ENCODE data around the gene HP1BP3. TPM values are rescaled to one million over a fixed set of nuclear protein-coding genes. Genes with fewer than 3 reads are reported as not detected.

Gene HP1BP3
- total RNA-seq, 4 donors from 2014 or later = 73.9 to 121 (median 108) TPM

DNA sequence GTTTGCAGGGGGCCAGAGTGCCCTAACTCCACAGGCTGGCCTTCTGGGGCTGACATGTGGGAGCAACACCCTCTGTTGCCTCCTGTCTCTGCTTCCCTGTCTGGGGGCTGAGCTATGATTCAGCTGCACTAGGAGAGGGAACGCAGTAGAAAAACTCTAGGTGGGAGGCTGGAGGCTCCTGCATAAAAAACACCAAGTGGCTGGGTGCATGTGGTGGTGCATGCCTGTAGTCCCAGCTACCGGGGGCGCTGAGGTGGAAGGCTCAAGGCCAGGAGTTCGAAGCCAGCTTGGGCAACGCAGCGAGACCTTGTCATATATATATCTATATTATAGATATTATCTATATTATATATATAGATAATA lies 74.9 kb downstream of the HP1BP3 start:
- Histone ChIP-seq H3K36me3 (no peaks in the 10 kb centered on the region), H3K4me1 (no peaks in the 10 kb centered on the region), H3K27me3 (peaks cover 5 to 20% (median 11%) of the 10 kb centered on the region in 3 donors), H3K27ac (no peak overlapping the region), H3K9me3 (no peaks in the 10 kb centered on the region), H3K4me3 (no peak overlapping the region)
- intact Hi-C loops (cut with DNase I; ENCODE audit: low total_unique reads) = no loop called here
- ATAC-seq = no peak
- DNase-seq = no peak
- no peak for TF ChIP-seq CTCF (IDR thresholded peaks at IDR 0.05 in 4 of 5, conservative IDR thresholded peaks at IDR 0.05 in 1 of 5)
- TF ChIP-seq POLR2A (IDR thresholded peaks at IDR 0.05) = no peak
- in situ Hi-C loops (cut with MboI; ENCODE audit: low sequenced_read_pairs in 4 of 4) = loop anchor here in 1 of 4 donors (25.0 kb wide), 1 partner anchor 650 kb away; no protein-coding TSS in a partner anchor

DNA sequence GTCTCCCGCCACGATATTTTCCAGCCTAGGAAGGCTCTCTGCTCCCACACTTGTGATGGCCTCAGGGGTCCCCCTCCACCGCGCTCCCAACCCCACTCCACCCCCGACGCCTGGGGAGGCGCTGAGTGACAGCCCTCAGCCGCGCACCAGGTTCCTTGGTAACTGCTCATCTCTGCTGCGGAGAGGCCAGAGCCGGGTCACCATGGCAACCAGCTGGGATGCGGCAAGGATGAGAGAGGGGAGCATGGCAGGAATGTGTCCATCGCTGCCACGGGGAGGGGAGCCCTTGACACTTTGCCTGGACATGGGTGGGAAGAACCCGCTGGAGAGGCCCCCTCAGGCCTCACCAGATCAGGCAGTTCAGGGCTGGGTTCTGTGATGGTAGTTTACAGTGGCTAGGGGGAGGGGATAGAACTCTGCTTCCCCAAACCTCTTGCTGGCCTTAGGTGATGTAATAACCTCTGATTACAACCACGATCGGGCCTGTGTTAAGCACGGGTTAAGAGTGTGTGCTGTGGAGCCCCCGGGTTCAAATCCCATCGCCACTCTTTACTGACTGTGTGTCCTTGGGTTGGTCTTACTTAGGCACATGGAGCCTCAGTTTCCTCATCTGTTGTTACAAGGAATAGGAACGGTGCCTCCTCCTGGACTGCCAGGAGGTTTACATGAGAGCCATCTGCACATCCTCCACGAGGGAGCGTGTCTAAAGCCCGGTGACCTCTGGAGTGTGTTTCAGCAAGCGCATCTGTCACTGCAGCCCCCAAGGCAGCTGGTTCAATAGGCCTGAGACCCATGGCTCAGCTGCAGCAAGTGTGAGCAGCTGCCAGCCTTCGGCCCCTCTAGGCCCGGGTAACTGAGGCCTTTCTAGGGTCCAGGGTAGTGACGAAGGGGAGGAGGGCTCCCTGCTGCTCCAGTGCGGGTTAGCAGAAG lies 75.6 kb downstream of the HP1BP3 start:
- H3K36me3 ChIP-seq = no peaks in the 10 kb centered on the region
- no peak for ATAC-seq
- no peak overlapping the region for H3K4me3 ChIP-seq
- intact Hi-C loops (cut with DNase I; ENCODE audit: low total_unique reads) = no loop called here
- no peaks in the 10 kb centered on the region for H3K4me1 ChIP-seq
- peaks cover 0 to 14% (median 5%) of the 10 kb centered on the region in 3 donors for H3K27me3 ChIP-seq
- no peak overlapping the region for H3K27ac ChIP-seq
- TF ChIP-seq POLR2A (IDR thresholded peaks at IDR 0.05) = no peak
- TF ChIP-seq CTCF (IDR thresholded peaks at IDR 0.05 in 4 of 5, conservative IDR thresholded peaks at IDR 0.05 in 1 of 5) = no peak
- H3K9me3 ChIP-seq = no peaks in the 10 kb centered on the region
- no peak for DNase-seq
- in situ Hi-C loops (cut with MboI; ENCODE audit: low sequenced_read_pairs in 4 of 4) = loop anchor here in 1 of 4 donors (25.0 kb wide), 1 partner anchor 651 kb away; no protein-coding TSS in a partner anchor

- DNase-seq = no peak
- no peak for ATAC-seq
Measured at GRCh38 chr1:20710469-20711284, 76.4 kb downstream of the HP1BP3 start.

DNA sequence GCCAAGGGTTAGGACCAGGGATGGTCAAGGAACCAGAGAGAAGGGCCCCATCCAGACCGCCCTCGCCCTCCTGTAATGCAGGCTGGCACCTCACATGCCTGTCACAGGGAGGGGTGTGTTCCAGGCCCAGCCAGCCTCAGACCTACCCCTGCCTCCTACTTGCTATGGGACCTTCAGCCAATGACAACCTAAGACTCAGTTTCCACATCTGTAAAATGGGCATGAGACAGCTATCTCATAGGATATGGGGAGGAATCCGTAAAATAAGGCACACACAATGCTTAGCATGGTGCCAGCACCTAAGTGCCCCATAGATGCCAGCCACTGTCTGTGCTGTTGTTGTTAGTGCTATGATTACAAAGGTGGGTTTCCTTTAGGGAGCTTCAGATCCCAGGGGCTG lies 77.2 kb downstream of the HP1BP3 start:
- TF ChIP-seq POLR2A (IDR thresholded peaks at IDR 0.05) (no peak), CTCF (IDR thresholded peaks at IDR 0.05 in 4 of 5, conservative IDR thresholded peaks at IDR 0.05 in 1 of 5) (no peak)
- no peaks in the 10 kb centered on the region for H3K36me3 ChIP-seq
- DNase-seq = no peak
- no peaks in the 10 kb centered on the region for H3K9me3 ChIP-seq
- intact Hi-C loops (cut with DNase I; ENCODE audit: low total_unique reads) (no loop called here), in situ Hi-C loops (cut with MboI; ENCODE audit: low sequenced_read_pairs in 4 of 4) (loop anchor here in 1 of 4 donors (25.0 kb wide), 1 partner anchor 652 kb away; no protein-coding TSS in a partner anchor)
- H3K4me3 ChIP-seq = no peak overlapping the region
- H3K4me1 ChIP-seq = no peaks in the 10 kb centered on the region
- no peak for ATAC-seq
- no peaks in the 10 kb centered on the region for H3K27me3 ChIP-seq
- no peak overlapping the region for H3K27ac ChIP-seq

More at GRCh38 chr1:20710469-20711284, 76.4 kb downstream of the HP1BP3 start:
- Histone ChIP-seq H3K27ac (no peak overlapping the region), H3K27me3 (peaks cover 0 to 5% (median 0%) of the 10 kb centered on the region in 3 donors), H3K4me1 (no peaks in the 10 kb centered on the region), H3K9me3 (no peaks in the 10 kb centered on the region), H3K4me3 (no peak overlapping the region), H3K36me3 (no peaks in the 10 kb centered on the region)
- intact Hi-C loops (cut with DNase I; ENCODE audit: low total_unique reads) = no loop called here
- in situ Hi-C loops (cut with MboI; ENCODE audit: low sequenced_read_pairs in 4 of 4) = loop anchor here in 1 of 4 donors (25.0 kb wide), 1 partner anchor 652 kb away; no protein-coding TSS in a partner anchor
- TF ChIP-seq CTCF (IDR thresholded peaks at IDR 0.05 in 4 of 5, conservative IDR thresholded peaks at IDR 0.05 in 1 of 5) = no peak
- no peak for TF ChIP-seq POLR2A (IDR thresholded peaks at IDR 0.05)

Measured in gastrocnemius medialis (tissue), 4 donors.